Thoracic aorta (tissue), 2 donors: ENCODE data around the gene CUX1. TPM values are rescaled to one million over a fixed set of nuclear protein-coding genes. Genes with fewer than 3 reads are reported as not detected.

Source experiments
- ATAC-seq: fragments of 150-250 bp; one replicate; pipeline ENCODE4 v1.8.0; 2017; ENCODE audit warnings: low read depth; ENCODE audit not compliant: insufficient number of reproducible peaks, low FRiP score
- DNase-seq: peaks from one replicate; pipeline ENCODE4 v3.0.0-alpha.2; 2020; ENCODE audit warnings: low spot score
- H3K27ac ChIP-seq, 2 donors: fragments of 200-600 bp; sonication (generic); 1 replicate in 1 of 2; 2 replicates in 1 of 2; pipeline ENCODE4 v1.5.1; 2016; ENCODE audit warnings: mild to moderate bottlenecking in 2 of 2, moderate library complexity in 2 of 2
- H3K27me3 ChIP-seq: fragments of 200-600 bp; sonication (generic); replicated peaks from 2 replicates; pipeline ENCODE4 v1.6.0; 2016; ENCODE audit warnings: mild to moderate bottlenecking; ENCODE audit not compliant: insufficient read depth
- H3K36me3 ChIP-seq: fragments of 200-600 bp; sonication (generic); one replicate; pipeline ENCODE4 v1.5.1; 2016
- H3K4me1 ChIP-seq, 2 donors: fragments of 200-600 bp; sonication (generic); 1 replicate in 1 of 2; 2 replicates in 1 of 2; pipeline versions ENCODE4 v1.5.1 to v1.6.0; 2016; ENCODE audit warnings: low read depth in 2 of 2, mild to moderate bottlenecking in 1 of 2; ENCODE audit not compliant: control insufficient read depth in 1 of 2
- H3K4me3 ChIP-seq: fragments of 200-600 bp; sonication (generic); 2 replicates; pipeline ENCODE4 v1.5.1; 2016; ENCODE audit warnings: mild to moderate bottlenecking
- H3K9me3 ChIP-seq: fragments of 200-600 bp; sonication (generic); 2 replicates; pipeline ENCODE4 v1.5.1; 2016
- total RNA-seq, 2 donors: library from RNA; depleted of rRNA; stranded (reverse); fragments of >200 nt; gene quantifications; one replicate each; pipeline versions ENCODE4 v1.1.0 to v1.2.3, GENCODE V29; 2016
- TF ChIP-seq, protein P1 (sequence below): fragments of 200-600 bp; sonication (generic); IDR thresholded peaks from one replicate; pipeline ENCODE4 v1.5.1; 2019; ENCODE audit warnings: antibody characterized with exemption

Gene CUX1
- total RNA-seq, 2 donors from 2014 or later: 85.0 to 179 TPM

DNA sequence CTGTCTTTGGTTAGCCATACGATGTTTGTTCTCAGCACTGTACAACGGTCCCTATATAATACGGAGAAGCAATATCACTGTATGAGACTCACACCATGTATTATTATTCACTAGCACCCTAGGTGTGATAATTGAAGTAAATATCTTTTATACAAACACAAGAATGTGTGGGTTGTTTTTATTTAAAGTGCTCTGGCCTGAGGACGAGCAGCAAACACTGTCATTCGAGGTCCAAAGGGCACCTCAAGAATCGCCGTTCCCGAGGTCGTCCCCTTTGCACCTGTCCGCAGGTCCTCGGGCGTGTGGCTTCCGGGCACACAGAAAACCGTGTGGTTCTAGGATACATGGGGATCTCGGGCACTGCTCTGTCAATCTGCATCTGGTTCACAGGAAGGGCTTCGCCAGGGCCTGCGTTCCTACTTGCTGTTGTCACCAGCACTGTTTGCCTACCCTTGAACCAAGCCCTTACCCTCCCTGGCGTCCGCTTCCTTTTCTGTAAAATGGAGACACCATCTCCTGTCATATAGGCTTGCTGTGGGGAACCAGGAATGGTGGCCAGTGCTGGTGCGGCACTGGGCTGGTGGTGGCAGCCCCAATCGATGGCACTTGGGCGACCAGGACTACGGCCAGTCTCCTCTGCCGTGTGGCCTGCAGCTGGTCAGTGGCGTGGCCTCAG is 440.8 kb downstream of the CUX1 start:
- ATAC-seq: no peak
- Histone ChIP-seq H3K9me3 (no peaks in the 10 kb centered on the region), H3K4me3 (no peak overlapping the region), H3K27ac (no peak overlapping the region), H3K27me3 (no peaks in the 10 kb centered on the region), H3K36me3 (no peaks in the 10 kb centered on the region), H3K4me1 (no peaks in the 10 kb centered on the region)
- TF ChIP-seq, protein P1, sequence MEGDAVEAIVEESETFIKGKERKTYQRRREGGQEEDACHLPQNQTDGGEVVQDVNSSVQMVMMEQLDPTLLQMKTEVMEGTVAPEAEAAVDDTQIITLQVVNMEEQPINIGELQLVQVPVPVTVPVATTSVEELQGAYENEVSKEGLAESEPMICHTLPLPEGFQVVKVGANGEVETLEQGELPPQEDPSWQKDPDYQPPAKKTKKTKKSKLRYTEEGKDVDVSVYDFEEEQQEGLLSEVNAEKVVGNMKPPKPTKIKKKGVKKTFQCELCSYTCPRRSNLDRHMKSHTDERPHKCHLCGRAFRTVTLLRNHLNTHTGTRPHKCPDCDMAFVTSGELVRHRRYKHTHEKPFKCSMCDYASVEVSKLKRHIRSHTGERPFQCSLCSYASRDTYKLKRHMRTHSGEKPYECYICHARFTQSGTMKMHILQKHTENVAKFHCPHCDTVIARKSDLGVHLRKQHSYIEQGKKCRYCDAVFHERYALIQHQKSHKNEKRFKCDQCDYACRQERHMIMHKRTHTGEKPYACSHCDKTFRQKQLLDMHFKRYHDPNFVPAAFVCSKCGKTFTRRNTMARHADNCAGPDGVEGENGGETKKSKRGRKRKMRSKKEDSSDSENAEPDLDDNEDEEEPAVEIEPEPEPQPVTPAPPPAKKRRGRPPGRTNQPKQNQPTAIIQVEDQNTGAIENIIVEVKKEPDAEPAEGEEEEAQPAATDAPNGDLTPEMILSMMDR: no peak
- DNase-seq: no peak

DNA sequence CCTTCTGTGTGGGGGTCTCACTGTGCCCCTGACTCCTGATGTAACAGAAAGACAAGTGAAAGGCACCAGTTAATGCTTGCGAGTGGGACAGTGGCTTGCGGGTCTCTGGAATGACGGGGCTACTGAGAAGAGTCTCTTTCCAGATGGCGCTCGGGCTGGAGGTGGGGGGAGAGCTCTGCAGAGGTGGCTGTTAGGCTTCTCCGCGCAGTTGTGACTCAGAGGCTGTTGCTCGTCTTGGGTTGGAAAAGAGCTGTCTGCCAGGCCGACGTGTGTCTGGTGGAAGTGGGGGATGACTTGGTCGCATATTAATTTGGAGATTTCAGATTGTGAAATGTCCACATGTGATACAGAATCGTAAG is 441.3 kb downstream of the CUX1 start:
- Histone ChIP-seq H3K4me1 (no peaks in the 10 kb centered on the region), H3K4me3 (no peak overlapping the region), H3K27me3 (no peaks in the 10 kb centered on the region), H3K36me3 (no peaks in the 10 kb centered on the region), H3K9me3 (no peaks in the 10 kb centered on the region), H3K27ac (no peak overlapping the region)
- ATAC-seq (no peak), DNase-seq (no peak)
- TF ChIP-seq, protein P1: no peak

DNA sequence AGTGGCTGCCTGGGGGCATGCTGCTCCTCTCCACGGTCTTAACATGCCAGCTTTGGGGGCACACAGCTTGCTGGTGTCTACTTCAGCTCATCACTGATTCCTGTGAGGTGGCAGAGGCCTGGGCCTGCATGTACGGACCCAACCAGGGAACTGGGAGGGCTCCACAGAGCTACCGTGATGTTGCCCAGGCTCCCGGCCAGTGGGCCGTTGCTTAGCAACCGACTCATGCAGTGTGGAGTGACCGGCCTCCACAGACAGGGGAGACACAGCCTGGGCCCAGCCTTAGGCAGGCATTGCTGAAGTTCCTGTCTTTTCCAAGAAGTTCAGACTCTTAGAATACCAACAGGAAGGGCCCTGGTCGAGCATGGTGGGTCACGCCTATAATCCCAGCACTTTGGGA is 443.4 kb downstream of the CUX1 start:
- ATAC-seq (no peak), DNase-seq (no peak)
- TF ChIP-seq, protein P1: no peak

DNA sequence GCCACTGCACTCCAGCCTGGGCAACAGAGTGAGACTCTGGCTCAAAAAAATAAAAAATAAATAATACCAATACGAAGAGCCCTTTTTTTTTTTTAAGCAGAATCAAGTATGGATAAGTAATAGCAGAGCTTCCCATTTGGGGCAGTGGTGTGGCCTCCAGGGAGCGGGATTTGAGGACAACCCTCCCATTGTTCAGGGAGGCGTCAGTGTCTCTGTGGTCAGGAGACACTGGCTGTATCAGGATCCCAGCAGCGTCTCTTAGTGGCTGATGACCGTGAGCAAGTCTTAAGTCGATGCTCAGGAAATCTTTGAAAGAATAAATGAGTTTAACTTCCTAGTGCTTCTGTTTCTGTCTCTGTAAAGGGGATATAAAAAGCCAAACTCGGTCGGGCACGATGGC is 444.0 kb downstream of the CUX1 start:
- H3K27me3 ChIP-seq: no peaks in the 10 kb centered on the region
- no peak overlapping the region for H3K27ac ChIP-seq
- ATAC-seq (no peak), DNase-seq (no peak)
- no peaks in the 10 kb centered on the region for H3K9me3 ChIP-seq
- H3K36me3 ChIP-seq: no peaks in the 10 kb centered on the region
- no peak overlapping the region for H3K4me3 ChIP-seq
- TF ChIP-seq, protein P1: no peak
- H3K4me1 ChIP-seq: no peaks in the 10 kb centered on the region

More for the DNA sequence above, 443.4 kb downstream of the CUX1 start:
- Histone ChIP-seq H3K27me3 (no peaks in the 10 kb centered on the region), H3K4me1 (no peaks in the 10 kb centered on the region), H3K36me3 (no peaks in the 10 kb centered on the region), H3K9me3 (no peaks in the 10 kb centered on the region), H3K4me3 (no peak overlapping the region), H3K27ac (no peak overlapping the region)

DNA sequence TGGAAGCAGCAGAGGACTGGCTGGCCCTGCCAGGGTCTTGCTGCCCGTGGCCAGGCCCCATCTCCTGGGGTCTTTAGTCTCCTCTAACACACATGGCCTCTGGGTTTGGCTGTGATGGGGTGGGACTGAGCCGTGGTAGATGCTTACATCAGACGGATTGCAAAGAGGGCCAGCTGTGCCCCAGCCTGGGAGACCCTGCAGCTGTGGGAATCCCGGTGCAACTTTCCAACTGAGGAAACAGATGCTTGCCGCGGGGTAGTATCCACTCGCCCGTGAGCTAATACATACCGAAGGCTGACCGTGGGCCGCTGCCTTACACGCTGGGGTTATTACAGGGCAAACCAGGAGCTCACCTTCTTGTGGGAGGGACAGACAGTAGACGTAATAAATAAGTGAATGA is 445.1 kb downstream of the CUX1 start:
- ATAC-seq (no peak), DNase-seq (no peak)
- TF ChIP-seq, protein P1: no peak
- Histone ChIP-seq H3K27me3 (no peaks in the 10 kb centered on the region), H3K36me3 (no peaks in the 10 kb centered on the region), H3K27ac (no peak overlapping the region), H3K4me3 (no peak overlapping the region), H3K4me1 (no peaks in the 10 kb centered on the region), H3K9me3 (no peaks in the 10 kb centered on the region)
